HG03521 (cell line): ENCODE measurements around the gene HDHD5.
"Not testable (repeated sequence)": the region's sequence is repeated elsewhere in the genome, so short reads cannot be mapped to it uniquely, and the experiment has no call there.

Experiments used
- ATAC-seq: cut with Tn5 transposase; IDR thresholded peaks from one replicate; pipeline ENCODE4 v1.9.1; 2021; ENCODE audit warnings: mild to moderate bottlenecking, moderate library complexity; ENCODE audit not compliant: unreplicated experiment

HDHD5 gene

GRCh38 chr22:17157714-17158113 is 1.4 kb downstream of the HDHD5 start:
- no peak for ATAC-seq

- no peak for ATAC-seq
These were observed 3.1 kb downstream of the HDHD5 start for GRCh38 chr22:17155941-17156340.

GRCh38 chr22:17152971-17153370 is 6.1 kb downstream of the HDHD5 start:
- ATAC-seq = no peak

GRCh38 chr22:17152340-17152739 is 6.7 kb downstream of the HDHD5 start:
- no peak for ATAC-seq

- no peak for ATAC-seq
These were observed 9.8 kb downstream of the HDHD5 start for GRCh38 chr22:17149076-17149815.

GRCh38 chr22:17147458-17147857 is 11.6 kb downstream of the HDHD5 start:
- not testable (repeated sequence) for ATAC-seq

- ATAC-seq = no peak
These were observed 13.9 kb downstream of the HDHD5 start for GRCh38 chr22:17145021-17145680.

GRCh38 chr22:17143826-17144225 is 15.3 kb downstream of the HDHD5 start:
- ATAC-seq = no peak

- ATAC-seq = no peak
These were observed 16.0 kb downstream of the HDHD5 start for GRCh38 chr22:17143101-17143500.

- ATAC-seq = no peak
These were observed 18.0 kb downstream of the HDHD5 start for GRCh38 chr22:17140826-17141766.

GRCh38 chr22:17140022-17140421 is 19.1 kb downstream of the HDHD5 start:
- no peak for ATAC-seq

GRCh38 chr22:17138513-17138912 is 20.6 kb downstream of the HDHD5 start:
- no peak for ATAC-seq

GRCh38 chr22:17137861-17138425 is 21.1 kb downstream of the HDHD5 start:
- ATAC-seq = no peak

GRCh38 chr22:17137170-17137569 is 21.9 kb downstream of the HDHD5 start:
- ATAC-seq = no peak

GRCh38 chr22:17135153-17135760 is 23.8 kb downstream of the HDHD5 start:
- no peak for ATAC-seq

GRCh38 chr22:17133137-17133536 is 25.9 kb downstream of the HDHD5 start:
- ATAC-seq = no peak

GRCh38 chr22:17132112-17132511 is 27.0 kb downstream of the HDHD5 start:
- no peak for ATAC-seq

- no peak for ATAC-seq
These were observed 27.4 kb downstream of the HDHD5 start for GRCh38 chr22:17131686-17132085.

- no peak for ATAC-seq
These were observed 28.9 kb downstream of the HDHD5 start for GRCh38 chr22:17130199-17130598.
